GM23248 (cell line): Measurements from ENCODE around the gene LBX2. TPM values are rescaled to one million over a fixed set of nuclear protein-coding genes. Genes with fewer than 3 reads are reported as not detected.

ENCODE experiments used
- DNase-seq: peaks from one replicate; pipeline ENCODE4 v3.0.0-alpha.2; 2015
- H2AFZ ChIP-seq: fragments of 200-600 bp; sonication (generic); 2 replicates; pipeline ENCODE4 v1.6.1; 2016; ENCODE audit warnings: antibody characterized with exemption
- H3F3A ChIP-seq: fragments of 200-600 bp; sonication (generic); 2 replicates; pipeline ENCODE4 v1.6.1; 2016; ENCODE audit warnings: mild to moderate bottlenecking, antibody characterized with exemption, mixed run types; ENCODE audit not compliant: insufficient read depth
- H3K27ac ChIP-seq: fragments of 200-600 bp; sonication (generic); 2 replicates; pipeline ENCODE4 v1.5.1; 2016; ENCODE audit warnings: mild to moderate bottlenecking
- H3K27me3 ChIP-seq: fragments of 200-600 bp; sonication (generic); replicated peaks from 2 replicates; pipeline ENCODE4 v1.6.1; 2016; ENCODE audit warnings: mild to moderate bottlenecking; ENCODE audit not compliant: insufficient read depth
- H3K36me3 ChIP-seq: fragments of 200-600 bp; sonication (generic); 2 replicates; pipeline ENCODE4 v1.6.1; 2016; ENCODE audit warnings: low read depth, mild to moderate bottlenecking
- H3K4me1 ChIP-seq: fragments of 200-600 bp; sonication (generic); 2 replicates; pipeline ENCODE4 v1.6.1; 2016; ENCODE audit warnings: mild to moderate bottlenecking; ENCODE audit not compliant: insufficient read depth
- H3K4me2 ChIP-seq: fragments of 200-600 bp; sonication (generic); one replicate; pipeline ENCODE4 v1.6.1; 2016; ENCODE audit warnings: mild to moderate bottlenecking; ENCODE audit not compliant: unreplicated experiment
- H3K4me3 ChIP-seq: fragments of 200-600 bp; sonication (generic); 2 replicates; pipeline ENCODE4 v1.5.1; 2016; ENCODE audit warnings: mild to moderate bottlenecking
- H3K79me2 ChIP-seq: fragments of 200-600 bp; sonication (generic); 2 replicates; pipeline ENCODE4 v1.6.1; 2016; ENCODE audit warnings: mild to moderate bottlenecking; ENCODE audit not compliant: insufficient read depth
- H3K9ac ChIP-seq: fragments of 200-600 bp; sonication (generic); 2 replicates; pipeline ENCODE4 v1.6.1; 2016; ENCODE audit warnings: mild to moderate bottlenecking
- H3K9me2 ChIP-seq: fragments of 200-600 bp; sonication (generic); 2 replicates; pipeline ENCODE4 v1.6.1; 2016; ENCODE audit warnings: mixed run types, mild to moderate bottlenecking, moderate library complexity; ENCODE audit not compliant: insufficient read depth
- H3K9me3 ChIP-seq: fragments of 200-600 bp; sonication (generic); one replicate; pipeline ENCODE4 v1.6.1; 2017; ENCODE audit warnings: low read depth
- H4K20me1 ChIP-seq: fragments of 200-600 bp; sonication (generic); 2 replicates; pipeline ENCODE4 v1.6.0; 2016; ENCODE audit not compliant: insufficient read depth
- EZH2 ChIP-seq: fragments of 200-600 bp; sonication (generic); IDR thresholded peaks from 2 replicates; pipeline ENCODE4 v1.6.1; 2018; ENCODE audit warnings: antibody characterized with exemption, mild to moderate bottlenecking; ENCODE audit not compliant: insufficient read depth, poor library complexity, severe bottlenecking
- EZH2phosphoT487 ChIP-seq: fragments of 200-600 bp; sonication (generic); IDR thresholded peaks from 2 replicates; pipeline ENCODE4 v1.6.1; 2018; ENCODE audit warnings: antibody characterized with exemption, moderate library complexity, mild to moderate bottlenecking, low read depth; ENCODE audit not compliant: insufficient read depth
- WGBS, 2 experiments: methylation state at CpG; one replicate each; pipeline ENCODE4 v1.1.6; 2015 to 2017; ENCODE audit warnings: low lambda C conversion rate in 2 of 2, low coverage in 1 of 2; ENCODE audit errors: missing lambda C conversion rate in 2 of 2; 5-methylcytosine and 5-hydroxymethylcytosine counted together
- in situ Hi-C: fragments of 300-500 bp; cut with MboI; formaldehyde crosslinking; loops from 2 replicates; pipeline ENCODE4 v1.15.0; 2020
- polyA plus RNA-seq: library from polyadenylated mRNA; unstranded; fragments of >200 nt; fragmentation: Nextera tagmentation; extraction: Ambion mirVana; gene quantifications from 2 replicates; pipeline ENCODE4 v1.2.1, GENCODE V29; 2016
- total RNA-seq: library from RNA; depleted of rRNA; stranded (reverse); fragments of >200 nt; shearing (Covaris generic); gene quantifications from 2 replicates; pipeline ENCODE4 v1.2.3, GENCODE V29; 2014

Gene LBX2
- total and polyA plus RNA-seq, 2 experiments from 2014 or later, result 1.1 to 4.6 TPM

GRCh38 chr2:74497777-74498499 is 1.5 kb downstream of the LBX2 start:
- in situ Hi-C loops, result no loop called here
- WGBS, 2 experiments, result 4 to 6% methylated on average over 49 to 61 of the region's 61 CpGs
- Histone ChIP-seq H3K4me1 (peaks cover 10% of the 10 kb centered on the region; the same call in 1 of the 2 replicates), H3K36me3 (no peaks in the 10 kb centered on the region; the same call in 1 of the 2 replicates), H3K27me3 (no peaks in the 10 kb centered on the region), H3K27ac (no peak overlapping the region), H3K4me2 (peak overlapping the region; percentile 96), H3K9ac (no peak overlapping the region), H4K20me1 (no peaks in the 10 kb centered on the region), H3K79me2 (no peaks in the 10 kb centered on the region), H3K4me3 (peak overlapping the region; percentile 68), H3K9me3 (no peaks in the 10 kb centered on the region), H2AFZ (peak overlapping the region; percentile 68), H3K9me2 (no peaks in the 10 kb centered on the region), H3F3A (no peaks in the 10 kb centered on the region)
- peak; percentile 56 for DNase-seq
- TF ChIP-seq EZH2phosphoT487 (no peak), EZH2 (no peak)

- H3K9ac ChIP-seq, result no peak overlapping the region
- H3K27ac ChIP-seq, result no peak overlapping the region
- no peaks in the 10 kb centered on the region for H4K20me1 ChIP-seq
- peaks cover 9% of the 10 kb centered on the region; the same call in 1 of the 2 replicates for H3K4me1 ChIP-seq
- H3K9me2 ChIP-seq, result no peaks in the 10 kb centered on the region
- H3K36me3 ChIP-seq, result peaks cover under 1% of the 10 kb centered on the region; the same call in 1 of the 2 replicates
- in situ Hi-C loops, result no loop called here
- no peak for DNase-seq
- H3K9me3 ChIP-seq, result no peaks in the 10 kb centered on the region
- H3K27me3 ChIP-seq, result no peaks in the 10 kb centered on the region
- H3F3A ChIP-seq, result no peaks in the 10 kb centered on the region
- peak overlapping the region; percentile 96 for H3K4me2 ChIP-seq
- H3K79me2 ChIP-seq, result no peaks in the 10 kb centered on the region
- peak overlapping the region; percentile 68 for H2AFZ ChIP-seq
- TF ChIP-seq EZH2, result no peak
- no peak for TF ChIP-seq EZH2phosphoT487
- 49 to 50% methylated on average over 19 of the region's 19 CpGs for WGBS, 2 experiments
- peak overlapping the region; percentile 68 for H3K4me3 ChIP-seq
Observed at GRCh38 chr2:74496997-74497776, 2.2 kb downstream of the LBX2 start.

GRCh38 chr2:74495440-74495839 is 4.0 kb downstream of the LBX2 start:
- in situ Hi-C loops, result no loop called here
- TF ChIP-seq EZH2 (no peak), EZH2phosphoT487 (no peak)
- no peak overlapping the region for H2AFZ ChIP-seq

GRCh38 chr2:74493546-74493945 is 5.9 kb downstream of the LBX2 start:
- peaks cover 1% of the 10 kb centered on the region for H3F3A ChIP-seq
- H4K20me1 ChIP-seq, result no peaks in the 10 kb centered on the region
- TF ChIP-seq EZH2, result no peak
- no peak for TF ChIP-seq EZH2phosphoT487
- in situ Hi-C loops, result no loop called here
- no peaks in the 10 kb centered on the region for H3K9me3 ChIP-seq
- peaks cover 14% of the 10 kb centered on the region for H3K4me1 ChIP-seq
- no peaks in the 10 kb centered on the region for H3K9me2 ChIP-seq
- H3K27me3 ChIP-seq, result no peaks in the 10 kb centered on the region
- WGBS, 2 experiments, result 81 to 86% methylated on average over 3 of the region's 3 CpGs
- H3K36me3 ChIP-seq, result peaks cover 4% of the 10 kb centered on the region; the same call in 1 of the 2 replicates
- H3K79me2 ChIP-seq, result peaks cover 10% of the 10 kb centered on the region
- DNase-seq, result no peak
- H3K4me2 ChIP-seq, result no peak overlapping the region
- no peak overlapping the region for H3K27ac ChIP-seq
- H3K4me3 ChIP-seq, result no peak overlapping the region
- no peak overlapping the region for H3K9ac ChIP-seq
- H2AFZ ChIP-seq, result no peak overlapping the region

More at GRCh38 chr2:74495440-74495839, 4.0 kb downstream of the LBX2 start:
- no peaks in the 10 kb centered on the region for H3K79me2 ChIP-seq
- H3K27me3 ChIP-seq, result no peaks in the 10 kb centered on the region
- no peak overlapping the region for H3K4me2 ChIP-seq
- H3K9me2 ChIP-seq, result no peaks in the 10 kb centered on the region
- H3K36me3 ChIP-seq, result peaks cover 4% of the 10 kb centered on the region; the same call in 1 of the 2 replicates
- no peaks in the 10 kb centered on the region for H3K9me3 ChIP-seq
- H4K20me1 ChIP-seq, result no peaks in the 10 kb centered on the region
- WGBS, 2 experiments, result 56 to 59% methylated on average over 1 of the region's 1 CpG
- H3F3A ChIP-seq, result no peaks in the 10 kb centered on the region
- no peak for DNase-seq
- H3K4me3 ChIP-seq, result no peak overlapping the region
- H3K4me1 ChIP-seq, result peaks cover 6% of the 10 kb centered on the region; the same call in 1 of the 2 replicates
- no peak overlapping the region for H3K27ac ChIP-seq
- no peak overlapping the region for H3K9ac ChIP-seq
